Measurements from ENCODE around the gene AOC1.

DNA sequence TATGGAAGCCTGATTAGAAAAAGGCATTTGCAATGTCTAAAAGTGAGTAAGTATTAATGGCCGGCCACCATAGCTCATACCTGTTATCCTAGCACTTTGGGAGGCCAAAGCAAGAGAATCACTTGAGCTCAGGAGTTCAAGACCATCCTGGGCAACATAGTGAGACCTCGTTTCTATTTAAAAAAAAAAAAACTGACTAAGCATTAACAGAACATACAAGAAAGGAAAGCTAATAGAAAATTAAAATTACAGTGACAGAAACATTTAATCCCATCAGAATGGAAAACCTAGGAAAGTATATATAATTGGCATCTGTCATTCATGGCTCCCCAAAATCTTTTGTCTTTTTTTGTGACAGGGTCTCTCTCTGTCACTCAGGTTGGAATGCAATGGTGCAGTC, 55.9 kb downstream of the AOC1 start:
- no peak for TF ChIP-seq POLR2A (IDR thresholded peaks at IDR 0.05)
- TF ChIP-seq, protein P1, sequence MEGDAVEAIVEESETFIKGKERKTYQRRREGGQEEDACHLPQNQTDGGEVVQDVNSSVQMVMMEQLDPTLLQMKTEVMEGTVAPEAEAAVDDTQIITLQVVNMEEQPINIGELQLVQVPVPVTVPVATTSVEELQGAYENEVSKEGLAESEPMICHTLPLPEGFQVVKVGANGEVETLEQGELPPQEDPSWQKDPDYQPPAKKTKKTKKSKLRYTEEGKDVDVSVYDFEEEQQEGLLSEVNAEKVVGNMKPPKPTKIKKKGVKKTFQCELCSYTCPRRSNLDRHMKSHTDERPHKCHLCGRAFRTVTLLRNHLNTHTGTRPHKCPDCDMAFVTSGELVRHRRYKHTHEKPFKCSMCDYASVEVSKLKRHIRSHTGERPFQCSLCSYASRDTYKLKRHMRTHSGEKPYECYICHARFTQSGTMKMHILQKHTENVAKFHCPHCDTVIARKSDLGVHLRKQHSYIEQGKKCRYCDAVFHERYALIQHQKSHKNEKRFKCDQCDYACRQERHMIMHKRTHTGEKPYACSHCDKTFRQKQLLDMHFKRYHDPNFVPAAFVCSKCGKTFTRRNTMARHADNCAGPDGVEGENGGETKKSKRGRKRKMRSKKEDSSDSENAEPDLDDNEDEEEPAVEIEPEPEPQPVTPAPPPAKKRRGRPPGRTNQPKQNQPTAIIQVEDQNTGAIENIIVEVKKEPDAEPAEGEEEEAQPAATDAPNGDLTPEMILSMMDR (IDR thresholded peaks at IDR 0.05): no peak
